ENCODE results near the gene NELFCD.
"Not testable (repeated sequence)": the region's sequence is repeated elsewhere in the genome, so short reads cannot be mapped to it uniquely, and the experiment has no call there.

NELFCD gene

DNA sequence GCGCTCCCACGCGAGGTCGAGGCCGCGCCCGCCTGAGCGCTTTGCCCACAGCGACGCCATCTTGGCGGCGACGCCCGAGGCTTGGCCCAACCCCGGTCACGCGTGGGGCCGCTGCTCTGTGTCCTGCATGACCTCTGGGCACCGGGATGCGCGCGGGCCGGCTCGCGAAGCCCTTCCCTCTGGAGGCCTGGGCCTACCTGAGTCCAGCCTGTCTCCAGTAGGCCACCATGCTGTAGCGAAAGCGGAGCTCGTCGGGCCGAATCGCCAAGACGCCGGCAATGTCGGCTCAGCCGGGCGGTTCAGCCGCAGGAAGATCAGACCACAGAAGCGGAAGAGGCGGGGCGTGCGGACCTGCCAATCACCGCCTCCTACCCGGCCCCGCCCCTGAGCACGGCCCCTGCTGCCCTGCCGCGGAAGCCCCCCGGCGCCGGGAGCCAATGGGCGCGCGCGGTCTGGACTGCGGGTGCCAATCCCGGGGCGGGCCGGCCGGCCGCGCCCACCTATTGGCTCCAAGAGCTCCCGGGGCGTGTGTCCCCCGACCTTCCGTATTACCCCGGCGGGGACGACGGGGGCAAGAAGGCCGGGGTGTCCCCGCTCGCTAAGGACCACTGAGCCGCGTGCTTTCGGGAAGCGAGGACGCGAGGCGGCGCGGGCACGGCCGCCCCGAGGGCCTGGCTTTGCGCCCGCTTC lies 51.1 kb downstream of the NELFCD start, which contains the start of gene ATP5F1E:
Gene ATP5F1E, minus strand, starts transcription at position 313 of the 690 bp plus-strand sequence. Its CDS starts 84 bp downstream, at position 229.
- intact Hi-C loops (cut with DNase I): loop anchor here (1.0 to 5.0 kb wide), 2 partner anchors 10 to 50 kb away; partner anchors contain the start of genes NELFCD and PRELID3B
- DNase-seq: peak; percentile 89 to 99 (median 97)

DNA sequence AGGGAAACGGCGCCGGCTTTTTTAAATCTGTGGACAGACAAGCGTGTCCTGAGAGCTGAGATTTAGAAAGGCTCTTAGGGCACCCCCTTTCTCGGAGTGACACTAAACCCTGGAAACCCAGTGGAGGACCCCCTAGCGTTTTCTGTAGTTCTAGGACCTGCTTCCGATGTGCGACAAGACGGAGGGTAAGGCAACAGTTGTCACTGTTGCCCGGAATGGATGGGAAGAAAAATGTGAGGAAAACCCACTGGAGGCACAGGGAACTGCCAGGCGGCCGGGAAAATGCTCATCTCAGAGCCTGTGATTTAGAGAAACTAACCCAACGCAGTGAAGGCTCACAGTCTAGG lies 51.6 kb downstream of the NELFCD start:
- peak in 7 of 42 donors; percentile 18 to 57 (median 22) for DNase-seq
- intact Hi-C loops (cut with DNase I): loop anchor here (1.0 to 5.0 kb wide), 2 partner anchors 10 to 50 kb away; partner anchors contain the start of genes NELFCD and PRELID3B

DNA sequence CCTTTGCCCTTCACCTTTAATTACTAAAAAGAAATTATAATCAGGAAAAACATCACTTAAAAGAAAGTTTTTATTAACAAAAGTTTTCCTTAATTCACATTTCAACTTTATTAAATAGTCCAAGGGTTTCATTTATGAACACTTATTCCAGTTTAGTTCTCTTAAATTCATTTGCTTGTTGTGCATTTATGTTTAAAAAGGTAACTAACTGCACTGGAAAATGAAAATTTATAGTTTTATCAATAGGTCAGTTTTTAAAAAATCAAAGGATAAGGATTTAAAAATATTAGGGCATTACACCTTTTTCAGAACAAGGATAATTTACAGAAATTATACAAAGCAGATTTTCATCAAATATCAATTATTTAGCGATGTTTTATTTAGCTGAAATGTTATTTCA lies 52.0 kb downstream of the NELFCD start:
- intact Hi-C loops (cut with DNase I): loop anchor here (5.0 kb wide), 1 partner anchor 51 kb away; the partner anchor contains the start of gene NELFCD
- DNase-seq: no peak

DNA sequence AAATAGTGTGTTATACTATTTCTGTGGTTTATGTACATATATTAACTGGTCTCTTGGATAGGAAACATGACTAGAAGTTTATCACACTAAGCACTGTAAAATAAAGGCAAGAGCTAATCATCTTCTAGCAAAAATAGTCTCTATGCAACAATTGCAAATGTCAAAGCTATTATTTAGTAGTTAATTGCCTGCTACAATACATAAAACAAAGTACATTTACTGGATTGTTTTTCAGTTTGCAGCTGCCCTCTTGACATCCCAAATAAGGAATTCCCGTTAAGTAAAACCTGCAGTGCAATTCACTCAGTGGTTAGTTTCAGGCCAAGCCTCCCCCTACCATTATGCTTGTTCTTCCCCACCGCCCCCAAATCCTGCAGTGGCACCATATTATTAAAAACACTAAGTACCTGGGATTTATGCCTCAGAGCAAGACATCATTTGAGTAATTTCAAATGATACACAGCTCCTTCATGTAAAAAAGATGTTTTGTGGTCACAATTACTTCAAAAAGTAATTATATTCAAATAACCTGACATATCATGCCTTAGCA lies 52.6 kb downstream of the NELFCD start:
- DNase-seq: no peak
- intact Hi-C loops (cut with DNase I): loop anchor here (5.0 kb wide), 1 partner anchor 51 kb away; the partner anchor contains the start of gene NELFCD

DNA sequence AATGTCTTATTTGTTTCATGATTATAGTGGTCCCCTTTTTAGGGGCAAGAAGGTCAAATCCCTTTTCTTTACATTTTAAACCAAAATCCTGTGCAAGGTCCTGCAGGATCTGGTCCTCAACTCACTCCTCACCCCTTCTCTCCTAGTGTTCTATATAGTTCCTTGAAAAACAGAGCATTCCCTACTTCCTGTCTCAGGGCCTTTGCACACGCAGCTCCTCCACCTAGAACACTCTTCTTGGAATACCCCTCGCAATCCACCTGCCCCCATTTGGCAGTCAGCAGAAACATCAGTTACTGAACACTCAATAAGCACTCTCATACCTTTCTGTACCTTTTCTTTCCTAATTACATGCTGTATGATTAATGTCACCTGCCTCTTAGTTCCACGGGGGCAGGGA lies 54.3 kb downstream of the NELFCD start:
- DNase-seq: no peak
- intact Hi-C loops (cut with DNase I): no loop called here

DNA sequence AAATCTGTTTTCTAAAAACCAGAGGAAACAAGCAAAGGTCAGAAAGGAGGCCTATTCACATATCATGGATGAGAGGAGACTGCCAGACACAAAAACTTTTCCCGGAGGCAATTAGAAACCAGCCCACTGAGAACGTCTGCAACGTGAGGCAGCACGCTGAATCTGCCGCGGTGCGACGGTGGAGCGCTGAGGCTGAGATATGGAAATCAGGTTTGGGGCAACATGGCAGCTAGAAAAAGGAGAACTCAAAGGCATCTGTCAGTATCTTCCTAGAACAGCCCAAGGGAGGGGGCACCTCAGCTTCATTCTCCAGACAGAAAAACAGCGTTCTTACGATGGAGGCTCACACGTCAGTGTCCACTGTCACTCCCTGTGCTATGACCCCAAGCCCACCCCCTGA lies 56.3 kb downstream of the NELFCD start:
- DNase-seq: no peak
- intact Hi-C loops (cut with DNase I): no loop called here

DNA sequence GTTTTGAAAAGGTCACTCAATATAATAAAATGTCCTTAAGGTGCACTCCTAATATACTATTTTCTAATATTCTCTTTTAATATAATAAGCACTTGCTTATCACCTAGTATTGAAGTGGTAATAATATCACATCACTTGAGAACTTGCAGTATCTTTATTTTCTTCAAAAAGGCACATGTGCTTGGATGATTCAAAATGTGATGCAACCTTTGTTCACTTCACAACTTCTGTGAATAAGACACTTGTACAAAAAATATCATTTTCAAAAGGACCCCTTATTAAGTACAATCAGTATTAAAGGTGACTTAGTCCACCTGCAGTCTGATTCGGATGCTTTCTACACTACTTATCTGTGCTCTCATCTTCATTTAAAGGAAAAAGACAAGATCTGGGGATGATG lies 58.2 kb downstream of the NELFCD start:
- intact Hi-C loops (cut with DNase I): no loop called here
- DNase-seq: no peak

DNA sequence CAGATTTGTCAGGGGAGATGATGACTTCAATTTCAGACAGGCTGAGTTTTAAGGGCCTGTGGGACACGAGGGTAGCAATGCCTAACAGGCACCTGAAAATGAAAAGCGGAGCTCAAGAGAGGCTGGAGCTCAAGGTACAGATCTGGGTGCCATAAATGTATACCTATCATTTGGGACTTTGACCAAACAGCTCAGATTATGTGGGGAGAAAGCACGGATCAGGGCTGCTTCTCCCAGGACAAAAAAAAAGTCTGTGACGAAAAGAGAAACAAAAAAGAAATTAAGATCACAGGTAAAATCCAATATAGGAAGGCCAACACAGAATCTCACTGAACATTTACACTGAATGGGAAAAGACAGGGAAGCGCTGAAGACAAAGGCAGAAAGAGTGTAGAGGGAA lies 59.6 kb downstream of the NELFCD start:
- intact Hi-C loops (cut with DNase I): loop anchor here (5.0 kb wide), 1 partner anchor 148 kb away; no protein-coding TSS in a partner anchor
- no peak for DNase-seq

DNA sequence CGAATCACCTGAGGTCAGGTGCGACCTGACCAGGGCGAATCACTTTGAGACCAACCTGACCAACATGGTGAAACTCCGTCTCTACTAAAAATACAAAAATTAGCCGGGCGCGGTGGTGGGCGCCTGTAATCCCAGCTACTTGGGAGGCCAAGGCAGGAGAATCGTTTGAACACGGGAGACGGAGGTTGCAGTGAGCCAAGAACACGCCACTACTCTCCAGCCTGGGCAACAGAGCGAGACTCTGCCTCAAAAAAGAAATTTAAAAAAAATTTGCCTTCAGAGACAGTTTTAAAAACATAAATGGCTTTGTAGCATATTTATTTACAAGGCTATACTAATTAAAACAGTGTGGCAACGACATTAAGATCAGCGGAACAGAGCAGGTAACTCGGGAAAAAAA lies 60.4 kb downstream of the NELFCD start:
- DNase-seq: not testable (repeated sequence)

DNA sequence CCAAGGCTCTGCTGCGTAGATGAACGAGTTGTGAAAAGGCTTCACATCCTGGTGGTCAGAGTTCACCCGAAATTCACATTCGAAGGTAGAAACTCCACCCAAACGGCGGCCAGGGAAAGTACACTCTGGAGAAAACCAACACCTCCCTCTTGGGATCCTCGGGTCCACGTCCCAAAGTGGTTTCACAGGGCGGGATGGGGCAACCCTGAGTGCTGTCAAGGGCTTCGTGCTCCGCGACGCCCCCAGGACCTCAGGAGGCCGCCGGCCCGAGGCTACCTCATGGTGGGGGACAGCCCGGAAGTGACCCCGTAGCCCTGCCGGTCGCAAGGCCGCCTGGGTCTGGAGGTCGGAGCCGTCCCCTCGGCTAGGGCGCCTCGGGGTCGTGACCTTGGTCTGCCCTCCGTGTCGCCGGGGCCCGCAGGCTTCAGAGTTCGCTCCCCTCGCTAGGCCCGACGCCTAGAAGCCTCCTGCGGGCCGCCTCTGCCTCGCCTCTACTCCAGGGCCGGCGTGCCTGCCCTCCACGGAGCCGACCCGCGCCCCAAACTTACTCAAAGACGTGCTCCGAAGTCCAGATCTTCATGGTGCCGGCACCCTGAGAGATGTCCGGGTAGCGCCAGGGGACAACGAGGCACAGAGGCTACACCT lies 61.2 kb downstream of the NELFCD start, which contains the start of gene PRELID3B:
Gene PRELID3B, minus strand, starts transcription at position 636 of the 645 bp plus-strand sequence. Its CDS starts 56 bp downstream, at position 580.
- peak in 9 of 42 donors; percentile 9 to 49 (median 16) for DNase-seq
- intact Hi-C loops (cut with DNase I): loop anchor here (1.0 to 5.0 kb wide), 2 partner anchors 10 to 150 kb away; partner anchors contain the start of gene ATP5F1E

More for the DNA sequence above, 60.4 kb downstream of the NELFCD start:
- intact Hi-C loops (cut with DNase I): loop anchor here (5.0 kb wide), 1 partner anchor 149 kb away; no protein-coding TSS in a partner anchor

DNA sequence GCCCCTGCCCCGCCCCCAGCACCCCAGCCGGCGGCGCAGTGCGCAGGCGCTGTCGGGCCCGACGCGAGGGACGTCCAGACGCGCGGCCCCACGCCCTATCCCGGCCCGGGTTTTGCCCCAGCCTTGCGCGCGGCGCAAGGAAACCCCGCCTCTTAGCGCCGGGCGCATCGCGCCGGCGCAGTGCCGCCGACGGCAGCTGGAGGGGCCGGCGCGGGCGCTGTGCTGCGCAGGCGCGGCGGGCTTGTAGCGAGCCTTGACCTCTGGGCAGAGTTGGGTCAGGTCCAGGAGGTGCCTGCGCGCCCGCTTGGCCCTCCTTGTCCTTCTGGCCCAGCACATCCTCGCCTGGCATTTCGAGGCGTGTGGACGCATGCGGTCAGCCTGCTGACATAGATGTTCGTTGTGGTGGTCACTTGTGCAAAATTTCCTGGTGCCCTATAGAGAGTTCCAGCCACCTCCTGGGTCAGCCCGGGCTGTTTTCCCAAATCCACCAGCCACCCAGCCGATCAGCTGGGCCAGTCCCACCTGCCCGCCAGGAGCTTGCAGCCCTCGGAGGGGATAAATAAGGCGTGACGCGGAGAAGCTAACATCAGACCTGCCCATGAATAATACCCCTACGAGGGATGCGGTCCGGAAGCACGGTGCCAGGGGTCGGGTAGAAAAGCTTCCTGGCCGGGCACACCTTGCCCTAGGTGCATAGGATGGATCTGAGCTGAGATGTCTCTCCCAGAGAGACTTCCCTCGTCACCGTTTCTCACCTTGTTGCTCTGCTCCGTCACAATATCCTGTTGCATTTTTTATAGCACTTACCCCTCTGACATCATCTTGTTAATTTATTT lies 62.0 kb downstream of the NELFCD start:
- peak; percentile 69 to 96 (median 91) for DNase-seq
- intact Hi-C loops (cut with DNase I): loop anchor here (1.0 to 5.0 kb wide), 2 partner anchors 11 to 151 kb away; partner anchors contain the start of gene ATP5F1E

DNA sequence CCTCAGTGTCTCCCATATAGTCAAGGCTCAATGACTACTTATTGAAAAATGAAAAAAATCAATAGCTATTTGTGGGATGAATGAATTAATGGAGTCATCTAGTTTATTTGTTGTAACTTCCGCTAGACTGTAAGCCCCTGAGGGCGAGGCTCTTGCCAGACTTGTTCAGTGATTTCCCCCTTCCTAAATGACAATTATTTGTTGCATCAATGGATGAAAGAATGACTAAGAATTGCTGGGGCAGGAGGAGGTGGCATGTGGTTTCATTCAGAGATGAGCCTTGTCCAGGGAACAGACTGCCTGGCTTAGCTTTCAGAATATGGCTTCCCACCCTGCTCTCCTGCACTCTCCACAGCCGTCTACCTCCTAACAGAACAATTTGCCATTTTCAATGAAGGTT lies 62.6 kb downstream of the NELFCD start:
- intact Hi-C loops (cut with DNase I): loop anchor here (5.0 kb wide), 1 partner anchor 151 kb away; no protein-coding TSS in a partner anchor
- DNase-seq: no peak

DNA sequence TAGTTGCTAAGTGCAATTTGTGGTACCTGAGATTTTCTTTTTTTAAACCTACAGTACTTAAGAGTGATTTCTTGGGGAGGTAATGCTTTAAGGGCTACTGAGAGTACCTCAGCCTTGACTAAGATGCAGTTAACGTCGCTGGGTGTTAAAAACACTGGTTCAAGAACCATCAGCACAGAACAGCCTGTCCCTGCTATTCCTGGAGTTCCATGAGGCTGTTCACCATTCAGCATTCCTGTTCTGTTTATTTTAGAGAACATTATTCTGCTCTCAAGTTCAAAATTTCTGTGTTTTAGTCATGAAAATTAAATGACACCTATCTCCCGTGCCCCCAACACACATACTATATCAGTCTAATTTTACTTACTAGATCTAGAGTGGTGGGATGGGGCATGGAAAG lies 63.2 kb downstream of the NELFCD start:
- no peak for DNase-seq
- intact Hi-C loops (cut with DNase I): loop anchor here (5.0 kb wide), 1 partner anchor 152 kb away; no protein-coding TSS in a partner anchor
